Spleen (tissue), 7 donors: ENCODE data around the gene NCOR2.
A peak's percentile ranks its signal among the peaks of the same experiment; 100 is the strongest.

Experiments
- CTCF ChIP-seq, 11 experiments: fragments of 200-600 bp in 7 of 11; fragments of 450-650 bp in 4 of 11; sonication (generic) in 4 of 11; IDR thresholded peaks in 8 of 11; conservative IDR thresholded peaks in 3 of 11; 1 replicate in 7 of 11; 2 replicates in 4 of 11; pipeline versions ENCODE4 v1.4.0 to v1.8.0; 2016 to 2021; ENCODE audit warnings: antibody characterized with exemption in 11 of 11, inconsistent platforms in 4 of 11, mild to moderate bottlenecking in 1 of 11
- POLR2AphosphoS5 ChIP-seq, 3 donors: sonication (generic); formaldehyde crosslinking; IDR thresholded peaks; one replicate each; pipeline ENCODE4 v1.5.1; 2017; ENCODE audit warnings: antibody characterized with exemption in 3 of 3
- donor health status: DM: no; HTN: no; CAD: no; lungs with moderate emphysema.
- donor health status: DM: no; HTN: no; CAD: no.
- donor health status: DM: no; HTN: no; CAD: no.

- TF ChIP-seq CTCF (IDR thresholded peaks at IDR 0.05 in 8 of 11, conservative IDR thresholded peaks at IDR 0.05 in 3 of 11) (no peak), POLR2AphosphoS5 (IDR thresholded peaks at IDR 0.05) (peak; percentile 54 to 76 (median 74))
These were observed 29.0 kb downstream of the NCOR2 start for GRCh38 chr12:124538194-124539082.
